GM15510 (cell line): ENCODE measurements around the gene SIRT4.

Experiments
- POLR2A ChIP-seq: IDR thresholded peaks from 3 replicates; pipeline ENCODE4 v1.6.1; 2011; ENCODE audit warnings: borderline replicate concordance; ENCODE audit not compliant: insufficient read length; ENCODE audit errors: extremely low read depth

SIRT4 gene

GRCh38 chr12:120346031-120346430, 43.9 kb downstream of the SIRT4 start:
- no peak for TF ChIP-seq POLR2A

GRCh38 chr12:120346681-120347080, 44.6 kb downstream of the SIRT4 start:
- no peak for TF ChIP-seq POLR2A

GRCh38 chr12:120347766-120348165, 45.6 kb downstream of the SIRT4 start:
- no peak for TF ChIP-seq POLR2A

- no peak for TF ChIP-seq POLR2A
These were observed 48.6 kb downstream of the SIRT4 start for GRCh38 chr12:120350576-120351350.

GRCh38 chr12:120352117-120352516, 50.0 kb downstream of the SIRT4 start:
- no peak for TF ChIP-seq POLR2A

- TF ChIP-seq POLR2A, result no peak
These were observed 51.0 kb downstream of the SIRT4 start for GRCh38 chr12:120353136-120353535.

- TF ChIP-seq POLR2A, result no peak
These were observed 51.6 kb downstream of the SIRT4 start for GRCh38 chr12:120353556-120354317.

GRCh38 chr12:120356567-120357030, 54.5 kb downstream of the SIRT4 start:
- no peak for TF ChIP-seq POLR2A

GRCh38 chr12:120357104-120357503, 55.0 kb downstream of the SIRT4 start:
- TF ChIP-seq POLR2A, result no peak

- no peak for TF ChIP-seq POLR2A
These were observed 56.4 kb downstream of the SIRT4 start for GRCh38 chr12:120358412-120359100.

GRCh38 chr12:120359128-120359527, 57.0 kb downstream of the SIRT4 start:
- no peak for TF ChIP-seq POLR2A

GRCh38 chr12:120361506-120362208, 59.5 kb downstream of the SIRT4 start:
- no peak for TF ChIP-seq POLR2A
